NOMO-1 (cell line): ENCODE results near the gene TULP3.

Source experiments
- DNase-seq, 2 experiments: peaks; one replicate each; lab custom pipeline; 2025; ENCODE audit not compliant: unreplicated experiment in 2 of 2; lab: John Stamatoyannopoulos, UW

The TULP3 gene

DNA sequence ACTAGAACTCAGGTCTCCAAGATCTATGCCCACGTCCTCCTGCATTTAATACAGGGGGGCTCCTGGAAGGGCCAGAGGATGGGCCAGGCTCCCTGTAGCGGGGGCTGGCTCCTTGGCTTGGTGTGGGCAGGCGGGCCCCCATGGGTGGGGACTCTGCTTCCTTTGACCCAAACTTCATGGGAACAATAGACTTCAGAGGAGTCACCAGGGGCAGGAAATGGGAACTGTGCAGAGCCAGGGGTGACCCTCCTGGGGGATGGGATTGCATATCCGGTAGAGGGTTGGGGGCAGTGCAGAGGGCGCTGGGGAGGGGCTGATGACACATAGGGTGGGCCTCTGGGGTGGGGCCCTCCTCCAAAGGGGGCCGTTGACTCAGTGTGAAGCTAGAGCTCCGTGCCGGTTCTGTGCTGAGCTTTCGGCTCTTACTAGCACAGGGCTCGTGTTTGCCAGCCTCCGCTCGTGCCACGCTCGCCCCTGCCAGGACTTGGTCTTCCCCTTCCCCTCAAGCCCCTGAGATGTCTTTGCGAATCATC is 73.1 kb downstream of the TULP3 start:
- DNase-seq = no peak

DNA sequence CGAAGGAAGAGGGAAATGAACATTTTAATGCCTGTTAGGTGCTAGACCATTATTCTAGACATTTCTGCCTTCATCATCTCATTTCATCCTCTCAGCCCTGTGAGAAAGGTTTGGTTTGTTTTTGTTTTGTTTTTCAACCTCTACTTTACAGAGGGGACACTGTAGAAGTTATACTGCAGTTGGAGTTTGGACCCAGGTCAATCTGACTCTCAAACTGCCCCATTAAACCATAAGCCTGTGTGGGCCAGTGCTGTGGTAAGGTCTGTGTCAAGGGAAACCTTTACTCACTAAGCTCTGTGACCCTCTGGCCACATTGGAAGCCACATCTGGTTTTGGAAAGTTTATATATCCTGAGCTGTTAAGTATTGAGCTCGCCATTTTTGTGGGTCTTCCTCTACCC is 77.0 kb downstream of the TULP3 start:
- DNase-seq = no peak

GRCh38 chr12:2970744-2971143 is 80.1 kb downstream of the TULP3 start:
- DNase-seq = no peak

GRCh38 chr12:2973566-2973965 is 82.9 kb downstream of the TULP3 start:
- DNase-seq = no peak

GRCh38 chr12:2974560-2974971 is 83.9 kb downstream of the TULP3 start:
- no peak for DNase-seq

DNA sequence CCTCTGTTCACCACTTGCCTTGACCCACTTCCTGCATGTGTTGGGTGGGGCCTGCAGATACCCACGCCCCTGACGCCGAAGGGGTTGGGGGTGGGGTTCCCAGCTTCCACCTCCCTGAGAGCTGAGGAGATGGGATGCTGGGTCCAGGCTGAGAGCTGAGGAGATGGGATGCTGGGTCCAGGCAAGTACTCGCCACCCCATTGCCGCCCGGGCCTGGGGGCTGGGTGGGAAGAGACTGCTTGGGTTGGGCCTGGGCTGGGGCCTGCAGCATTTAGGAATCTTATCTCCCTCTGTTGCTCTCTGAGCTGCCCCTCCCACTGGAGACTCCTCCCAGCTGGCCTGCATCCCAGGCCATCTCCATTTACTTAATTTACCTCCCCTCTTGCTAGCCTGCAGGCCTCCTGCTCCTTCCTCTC is 85.9 kb downstream of the TULP3 start:
- DNase-seq = no peak

DNA sequence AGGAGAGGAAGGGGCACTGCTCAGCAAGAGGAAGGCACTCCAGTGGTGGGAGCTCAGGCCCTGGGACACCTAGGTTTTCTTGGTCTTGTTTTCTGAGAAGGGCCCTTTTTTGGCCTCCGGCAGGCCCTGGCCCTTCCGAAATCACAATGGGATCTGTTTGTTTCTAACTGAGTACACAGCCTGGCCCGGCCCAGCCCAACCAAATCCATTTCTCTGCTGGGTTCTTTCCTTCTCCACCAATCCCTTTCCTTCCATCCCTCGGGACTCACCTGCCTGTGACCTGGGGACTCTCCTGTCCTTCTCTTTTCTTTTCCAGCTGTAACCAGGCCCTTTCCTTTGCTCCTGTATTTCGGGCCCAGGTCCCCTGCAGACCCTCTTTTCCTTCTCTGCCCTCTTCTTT is 87.1 kb downstream of the TULP3 start:
- DNase-seq = no peak

DNA sequence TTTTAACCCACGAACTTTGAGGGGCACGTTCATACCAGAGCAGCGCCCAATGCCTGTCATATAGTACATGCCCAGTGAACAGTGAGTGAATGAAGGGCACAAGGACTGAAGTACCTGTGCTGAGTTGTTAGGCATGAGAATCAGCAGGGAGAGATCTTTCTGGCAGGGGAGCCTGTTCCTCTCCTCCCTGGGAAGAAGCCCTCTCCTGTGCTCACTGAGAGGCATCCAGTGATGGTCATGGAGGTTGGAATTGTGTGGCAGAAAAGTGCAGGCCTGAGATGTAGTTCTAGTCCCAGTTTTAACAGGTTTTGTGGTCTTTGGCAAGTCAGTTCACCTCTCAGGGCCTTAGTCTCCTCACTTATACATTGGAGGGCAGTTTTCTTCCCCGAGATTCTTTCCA is 89.1 kb downstream of the TULP3 start:
- DNase-seq = no peak

- DNase-seq = no peak
Measured at GRCh38 chr12:2980630-2981029, 89.9 kb downstream of the TULP3 start.

DNA sequence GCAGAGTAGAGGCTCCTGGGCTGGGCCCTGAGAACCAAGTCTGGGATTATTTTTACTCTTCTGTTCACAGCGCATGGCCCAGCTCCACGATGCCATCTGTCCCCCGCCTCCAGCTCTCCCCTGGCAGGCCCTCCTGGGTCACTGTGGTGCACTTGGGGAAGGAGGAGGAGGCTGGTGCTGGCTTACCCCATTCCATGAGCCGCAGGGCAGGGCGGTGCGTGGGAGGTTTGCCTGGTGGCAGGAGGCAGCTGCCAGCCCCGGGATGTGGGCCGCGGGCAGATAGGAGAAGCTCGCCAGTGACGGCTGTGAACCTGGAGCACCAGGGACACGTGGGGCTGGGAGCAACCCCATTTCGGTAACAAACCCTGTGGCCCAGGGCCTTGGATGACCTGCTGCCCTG is 91.7 kb downstream of the TULP3 start:
- DNase-seq = no peak

DNA sequence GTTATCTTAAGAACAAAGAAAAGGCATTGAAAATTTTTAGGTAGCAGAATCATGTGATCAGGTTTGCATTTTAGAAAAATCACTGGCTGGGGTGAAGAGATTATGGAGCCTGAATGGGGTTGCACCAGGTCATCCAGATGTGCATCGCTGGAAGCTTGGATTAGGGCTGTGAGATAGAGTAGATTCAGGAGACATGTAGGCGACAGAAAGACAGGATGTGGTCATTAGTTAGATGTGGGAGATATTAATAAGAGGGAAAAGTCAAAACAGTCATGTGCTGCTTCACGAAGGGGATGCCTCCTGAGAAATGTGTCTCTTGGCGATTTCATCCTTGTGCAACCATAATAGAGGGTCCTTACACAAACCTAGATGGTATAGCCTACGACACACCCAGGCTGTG is 93.6 kb downstream of the TULP3 start:
- DNase-seq = no peak

DNA sequence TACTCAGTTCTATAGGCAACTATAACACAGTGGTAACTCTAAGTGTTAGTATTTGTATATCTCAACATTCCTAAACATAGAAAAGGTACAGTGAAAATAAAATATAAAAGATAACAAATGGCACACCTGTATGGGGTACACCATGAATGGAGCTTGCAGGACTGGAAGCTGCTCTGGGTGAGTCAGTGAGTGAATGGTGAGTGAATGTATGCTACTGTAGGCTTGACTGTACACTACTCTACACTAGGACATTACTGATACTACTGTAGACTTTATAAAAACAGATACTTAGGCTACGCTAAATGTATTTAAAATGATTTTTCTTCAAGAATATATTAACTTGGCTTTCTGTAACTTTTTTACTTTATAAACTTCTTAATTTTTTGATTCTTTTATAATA is 94.0 kb downstream of the TULP3 start:
- DNase-seq = no peak

- DNase-seq = no peak
Measured at GRCh38 chr12:2986876-2987275, 96.2 kb downstream of the TULP3 start.

GRCh38 chr12:2988494-2988893 is 97.8 kb downstream of the TULP3 start:
- DNase-seq = no peak
